ENCODE results near the gene TKTL2.

The TKTL2 gene

DNA sequence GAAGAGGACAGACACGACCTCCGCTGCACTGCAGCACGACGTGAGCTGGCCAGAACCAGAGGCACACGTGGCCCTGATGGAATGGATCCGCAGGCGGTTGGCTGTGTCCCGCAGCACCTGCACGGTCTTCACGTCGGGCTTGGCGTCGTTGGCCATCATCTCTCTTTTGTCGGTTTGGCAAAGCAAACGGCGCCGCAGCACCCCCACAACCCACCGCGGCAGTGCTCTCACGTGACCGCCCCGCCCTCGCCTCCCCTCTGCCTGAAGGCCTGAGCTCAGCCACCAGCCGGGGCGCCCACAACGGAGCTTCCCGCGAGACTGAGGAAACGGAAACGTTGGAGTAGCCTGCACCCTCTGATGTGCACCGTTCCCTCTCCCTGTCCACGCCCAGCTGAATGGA is at the start of gene TKTL2:
TKTL2 (minus strand) TSS at position 179 of the 400 bp plus-strand sequence; CDS start at position 159, 20 bp downstream.
- no peak for DNase-seq

DNA sequence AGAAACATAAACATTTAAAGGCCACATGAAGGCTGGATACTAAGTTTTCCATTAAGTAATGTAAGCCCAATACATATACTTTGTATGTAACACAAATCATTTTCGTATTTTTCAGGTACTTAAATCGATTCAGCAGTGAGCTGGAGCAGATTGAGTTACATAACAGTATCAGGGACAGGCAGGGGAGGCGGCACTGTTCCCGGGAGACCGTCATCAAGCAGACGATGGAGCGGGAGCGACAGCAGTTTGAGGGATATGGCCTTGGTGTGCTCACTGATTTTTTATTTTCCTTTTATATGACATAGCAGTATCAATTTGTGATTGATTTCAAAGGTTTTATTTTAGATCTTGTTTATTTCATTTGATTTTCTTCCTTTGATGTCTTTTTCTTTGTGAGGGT is 41.6 kb upstream of the TKTL2 start:
- peak in 3 of 56 donors; percentile 0 to 1 (median 0) for DNase-seq

GRCh38 chr4:163505374-163505773 is 31.8 kb upstream of the TKTL2 start:
- no peak for DNase-seq

GRCh38 chr4:163500586-163500985 is 27.0 kb upstream of the TKTL2 start:
- no peak for DNase-seq

DNA sequence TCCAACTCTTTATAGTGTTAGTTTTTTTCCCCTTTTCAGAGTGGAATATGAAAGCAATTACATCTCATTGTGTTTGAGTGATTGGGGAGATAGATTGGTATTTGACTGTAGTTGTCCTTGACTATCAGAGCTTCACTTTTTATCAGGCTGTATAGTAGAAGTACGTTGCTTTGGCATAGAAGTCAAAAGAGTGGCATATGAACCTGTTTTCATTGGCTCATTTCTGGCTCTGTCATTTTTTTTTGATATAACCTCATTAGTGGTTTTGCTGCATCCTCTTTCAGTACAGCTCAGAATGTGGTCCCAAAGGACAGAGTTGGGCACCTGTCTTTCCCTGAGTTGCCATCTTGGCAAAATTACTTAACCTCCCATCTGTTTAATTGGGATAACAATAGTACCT is 22.3 kb upstream of the TKTL2 start:
- DNase-seq = no peak

DNA sequence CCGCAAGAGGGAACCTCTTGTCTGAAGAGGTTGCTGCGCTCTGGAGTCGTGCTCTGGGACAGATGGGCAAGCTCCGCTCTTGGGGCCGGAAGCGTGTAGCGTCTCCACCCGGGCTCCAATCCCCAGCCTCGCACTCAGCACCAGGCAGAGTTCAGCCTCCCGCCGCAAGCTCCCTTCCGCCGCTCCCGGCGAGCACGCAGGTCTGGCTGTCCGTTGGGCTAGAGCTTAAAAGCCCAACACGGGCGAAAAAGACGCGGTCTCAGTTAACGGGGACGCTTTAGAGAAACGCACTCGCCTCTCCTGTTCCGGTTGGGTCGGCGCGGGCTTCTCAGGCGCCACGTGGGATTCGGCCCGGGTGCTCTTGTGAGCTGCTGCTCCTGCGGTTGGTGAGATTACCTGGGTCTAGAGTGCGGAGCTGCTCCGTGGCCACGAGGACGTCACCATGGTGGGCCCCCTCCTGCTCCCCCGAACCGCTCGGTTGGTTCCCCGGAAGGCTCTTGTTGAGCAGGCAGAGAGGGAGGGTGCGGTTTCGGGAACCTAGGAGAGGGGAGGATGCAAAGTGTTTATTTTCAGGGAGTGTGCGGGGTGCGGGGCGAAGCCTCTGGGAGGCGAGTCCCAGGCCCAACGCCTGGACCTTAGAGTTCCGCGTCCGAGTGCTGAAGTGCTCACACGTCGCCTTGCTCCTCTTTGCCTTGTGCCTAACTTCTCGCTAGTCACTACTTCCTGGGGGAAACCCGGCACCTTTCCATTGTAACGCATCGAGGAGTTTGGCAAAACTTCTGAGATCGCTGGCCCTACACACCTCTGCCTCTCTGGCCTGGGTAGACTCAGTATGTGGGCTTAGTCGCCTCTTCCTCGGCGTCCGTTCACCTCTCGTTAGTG is 21.0 kb upstream of the TKTL2 start, which contains the start of gene TMA16:
TMA16 (plus strand) TSS at position 331 of the 882 bp plus-strand sequence; CDS start at position 443, 112 bp downstream.
- DNase-seq = peak; percentile 20 to 86 (median 72)

- DNase-seq = peak in 3 of 56 donors; percentile 3 to 5 (median 5)
Measured at GRCh38 chr4:163493643-163494359, 20.2 kb upstream of the TKTL2 start.

DNA sequence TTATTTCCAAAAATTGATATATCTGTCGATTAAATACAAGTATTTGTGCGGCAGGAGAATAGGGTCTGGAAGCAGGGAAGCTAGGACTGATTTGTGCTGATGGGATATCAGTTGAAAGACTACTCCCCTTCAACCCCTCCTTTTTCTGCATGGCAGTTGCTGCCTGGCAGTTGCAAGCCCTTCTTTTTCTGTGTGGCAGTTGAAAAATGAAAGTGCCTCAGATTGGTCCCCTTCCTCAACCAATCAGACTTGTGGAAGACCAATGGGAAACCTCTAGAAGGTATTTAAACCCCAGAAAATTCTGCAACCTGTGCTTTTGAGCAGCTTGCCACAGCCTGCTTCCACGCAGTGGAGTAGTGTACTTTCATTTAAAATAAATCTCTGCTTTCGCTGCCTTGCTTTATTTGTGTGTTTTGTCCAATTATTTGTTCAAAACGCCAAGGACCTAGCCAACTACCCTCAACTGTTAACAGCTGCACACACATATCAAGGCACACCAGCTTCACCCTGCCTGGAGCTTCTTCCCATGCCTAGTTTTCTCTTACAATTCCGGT is 19.5 kb upstream of the TKTL2 start:
- DNase-seq = no peak

DNA sequence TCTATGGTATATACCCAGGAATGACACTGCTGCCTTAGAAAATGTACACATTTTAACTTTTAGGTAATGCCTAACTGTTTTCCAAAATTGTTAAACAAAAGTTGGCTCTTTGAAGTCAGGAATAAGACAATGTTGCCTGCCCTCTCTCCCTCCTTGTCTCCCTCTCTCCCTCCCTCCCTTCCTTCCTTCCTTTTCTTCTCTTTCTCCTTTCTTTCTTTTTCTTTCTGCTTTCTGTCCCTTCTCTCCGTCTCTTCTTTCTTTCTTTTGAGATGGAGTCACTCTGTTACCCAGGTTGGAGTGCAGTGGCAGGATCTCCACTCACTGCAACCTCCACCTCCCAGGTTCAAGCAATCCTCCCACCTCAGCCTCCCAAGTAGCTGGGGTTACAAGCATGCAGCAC is 16.4 kb upstream of the TKTL2 start:
- DNase-seq = no peak

GRCh38 chr4:163486321-163486720 is 12.8 kb upstream of the TKTL2 start:
- no peak for DNase-seq

DNA sequence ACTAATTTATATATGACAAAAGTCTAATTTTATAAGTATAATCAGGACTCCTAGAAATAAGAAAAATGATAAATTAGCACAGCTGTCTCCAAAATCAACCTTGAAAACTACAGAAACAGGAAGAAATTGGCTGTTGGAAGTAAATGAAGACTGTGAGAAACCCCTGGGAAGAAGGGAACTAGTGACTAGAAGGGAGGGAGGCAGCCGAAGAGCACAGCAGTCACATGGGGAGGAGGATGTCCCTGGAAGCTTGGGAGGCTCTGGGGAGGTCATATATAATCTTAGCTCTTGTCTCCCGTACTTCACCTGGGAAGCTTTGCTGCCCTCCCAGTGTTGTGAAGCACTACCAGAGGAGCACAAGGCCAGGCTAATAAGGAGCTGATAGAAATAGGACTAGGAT is 12.0 kb upstream of the TKTL2 start:
- no peak for DNase-seq

GRCh38 chr4:163484906-163485305 is 11.4 kb upstream of the TKTL2 start:
- peak in 29 of 56 donors; percentile 1 to 58 (median 7) for DNase-seq

DNA sequence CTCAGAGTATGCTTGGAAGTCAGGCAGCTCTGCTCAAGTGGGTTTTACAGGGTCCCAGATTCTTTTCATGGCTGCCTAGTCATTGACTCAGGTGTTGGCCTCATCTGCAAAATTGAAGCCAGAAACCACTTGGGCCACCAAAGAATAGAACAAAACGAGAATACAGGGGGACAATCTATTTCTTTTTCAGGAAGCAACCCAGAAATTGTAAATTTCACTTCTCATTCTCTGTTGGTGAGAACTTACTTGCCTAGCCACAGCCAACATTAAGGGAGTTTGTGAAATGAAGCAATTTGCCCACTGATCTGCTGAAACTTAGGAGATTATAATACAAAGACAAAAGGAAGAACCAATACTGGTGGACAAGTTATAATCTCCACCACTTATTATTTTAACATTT is 8.6 kb upstream of the TKTL2 start:
- DNase-seq = no peak

DNA sequence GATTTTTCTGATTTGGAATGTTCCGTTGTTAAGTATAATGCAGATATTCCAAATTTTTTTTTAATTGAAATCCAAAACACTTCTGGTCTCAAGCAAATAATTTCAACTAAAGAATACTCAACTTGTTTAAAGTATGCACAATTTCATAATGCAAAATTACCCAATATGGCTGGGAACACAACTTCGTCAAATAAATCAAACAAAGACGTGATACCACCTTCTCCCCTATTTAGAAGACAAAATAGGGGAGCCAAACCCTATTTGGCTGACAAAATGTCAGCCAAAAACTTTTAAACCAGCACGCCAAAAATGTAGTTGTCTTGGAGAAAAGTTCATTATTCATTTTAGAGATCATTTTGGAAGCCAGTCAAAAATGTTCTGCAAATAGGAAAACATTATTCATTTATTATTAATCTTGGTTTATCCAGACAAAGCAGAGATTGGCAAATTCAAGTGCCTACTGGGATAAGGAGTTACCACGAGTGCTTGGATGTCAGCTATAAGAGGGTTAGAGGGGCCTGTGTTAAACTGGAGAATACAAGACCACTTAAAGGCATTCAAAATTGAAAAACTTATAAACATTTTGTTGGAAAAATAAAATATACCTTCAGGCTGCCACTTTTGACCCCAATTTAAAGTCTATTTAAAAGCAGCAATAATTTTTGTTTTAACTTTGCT is 3.3 kb upstream of the TKTL2 start:
- DNase-seq = no peak

- DNase-seq = no peak
Measured at GRCh38 chr4:163474027-163474426, 473 bp upstream of the TKTL2 start.

DNA sequence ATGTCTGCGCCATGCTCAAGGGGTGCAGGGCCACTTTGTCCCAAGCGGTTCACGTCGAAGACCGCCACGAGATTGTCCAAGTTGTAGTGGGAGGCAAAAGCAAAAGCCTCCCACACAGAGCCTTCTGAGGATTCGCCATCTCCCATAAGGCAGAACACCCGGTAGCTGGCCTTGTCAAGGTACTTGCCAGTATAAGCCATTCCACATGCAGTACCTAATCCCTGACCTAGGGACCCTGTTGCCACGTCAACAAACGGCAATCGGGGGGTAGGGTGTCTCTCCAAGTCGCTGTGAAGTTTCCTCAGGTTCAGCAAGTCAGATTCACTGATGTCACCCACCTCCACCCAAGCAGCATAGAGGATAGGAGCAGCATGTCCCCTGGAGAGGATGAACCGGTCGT is 424 bp downstream of the TKTL2 start:
- DNase-seq = no peak

- no peak for DNase-seq
Measured at GRCh38 chr4:163470391-163470790, 3.2 kb downstream of the TKTL2 start.

DNA sequence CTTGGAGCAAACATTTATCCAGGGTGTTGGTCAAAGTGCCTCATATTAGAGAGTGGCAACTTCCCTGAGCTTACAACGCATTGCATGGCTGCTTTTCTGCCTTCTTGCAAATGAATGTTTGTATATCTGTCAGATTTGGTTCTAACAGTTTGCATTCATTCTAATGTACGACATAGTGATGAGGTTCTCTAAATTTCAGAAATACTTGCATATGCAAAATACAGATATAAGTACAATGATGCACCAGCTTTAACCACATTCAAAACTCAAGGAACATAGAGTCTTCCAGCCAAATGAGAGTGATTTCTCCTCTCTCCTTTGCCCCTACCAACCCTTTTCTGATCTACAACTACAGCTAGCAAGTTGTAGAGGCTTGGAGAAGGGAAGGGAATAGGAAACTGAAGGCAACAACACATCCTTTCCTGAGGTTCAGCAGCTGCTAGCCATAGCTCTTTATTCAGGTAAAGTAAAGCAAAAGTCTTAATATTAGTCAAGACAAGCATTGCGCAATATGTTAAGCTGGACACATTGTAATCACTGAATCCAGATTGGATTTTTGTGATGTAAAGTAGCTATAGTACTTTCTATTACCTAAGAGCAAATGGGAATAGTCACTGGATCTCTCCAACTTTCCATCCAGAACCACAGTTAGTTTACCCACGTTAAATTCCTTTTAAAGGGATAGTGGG is 6.3 kb downstream of the TKTL2 start:
- no peak for DNase-seq

DNA sequence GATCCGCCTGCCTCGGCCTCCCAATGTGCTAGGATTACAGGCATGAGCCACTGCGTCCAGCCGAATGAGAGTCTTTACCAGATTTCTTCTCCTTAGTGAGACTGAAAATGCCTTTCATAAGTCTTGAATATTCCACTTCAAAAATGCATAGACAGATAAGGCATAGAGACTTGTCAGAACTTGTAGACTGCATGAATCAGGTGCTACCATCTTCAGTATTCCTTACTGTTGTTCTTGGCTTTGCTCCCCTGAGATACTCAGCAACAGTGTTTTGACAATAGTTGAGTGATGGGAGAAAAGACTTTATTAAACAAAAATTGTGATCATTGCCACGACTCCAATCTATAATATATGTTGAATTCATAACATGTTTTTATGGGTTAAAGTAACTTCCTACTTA is 11.0 kb downstream of the TKTL2 start:
- DNase-seq = no peak

GRCh38 chr4:163448540-163449203 is 24.9 kb downstream of the TKTL2 start:
- no peak for DNase-seq
